Measurements from ENCODE around the gene TGFBR2.

- no peak for TF ChIP-seq EP300 (IDR thresholded peaks at IDR 0.05; ENCODE audit: borderline replicate concordance)
- TF ChIP-seq TCF12 (IDR thresholded peaks at IDR 0.05; ENCODE audit: low read depth), result no peak
- TF ChIP-seq TAF1 (IDR thresholded peaks at IDR 0.05; ENCODE audit: low read depth), result no peak
- TF ChIP-seq RAD21 (IDR thresholded peaks at IDR 0.05; ENCODE audit: low read depth), result no peak
- no peak for TF ChIP-seq CREB1 (IDR thresholded peaks at IDR 0.05; ENCODE audit: low read depth)
- TF ChIP-seq MAX (IDR thresholded peaks at IDR 0.05), result no peak
- no peak for TF ChIP-seq NFIC (IDR thresholded peaks at IDR 0.05)
- TF ChIP-seq REST (IDR thresholded peaks at IDR 0.05; ENCODE audit: low read depth), result no peak
- TF ChIP-seq CEBPB (IDR thresholded peaks at IDR 0.05), result no peak
- no peak for TF ChIP-seq EGR1 (IDR thresholded peaks at IDR 0.05)
- TF ChIP-seq USF1 (IDR thresholded peaks at IDR 0.05), result no peak
These were observed 65.3 kb downstream of the TGFBR2 start for GRCh38 chr3:30671527-30672286.
